RWPE2 (cell line): ENCODE measurements around the gene CCDC69.

Experiments used
- ATAC-seq: fragments of 200-7000 bp; cut with Tn5 transposase; 3 replicates; pipeline ENCODE4 v1.9.1; 2021; ENCODE audit warnings: low read depth
- DNase-seq: peaks from one replicate; pipeline ENCODE4 v3.0.0-alpha.2; 2020; ENCODE audit warnings: low spot score
- H3K27ac ChIP-seq: fragments of 450-650 bp; 2 replicates; pipeline ENCODE4 v1.5.1; 2017; ENCODE audit warnings: mild to moderate bottlenecking; ENCODE audit not compliant: poor library complexity, severe bottlenecking
- H3K27me3 ChIP-seq: fragments of 250-450 bp; sonication (Bioruptor Pico); 2 replicates; pipeline ENCODE4 v1.5.1; 2021; ENCODE audit warnings: mild to moderate bottlenecking, moderate library complexity; ENCODE audit not compliant: insufficient read depth, poor library complexity, severe bottlenecking
- H3K36me3 ChIP-seq: fragments of 250-450 bp; sonication (Bioruptor Pico); 2 replicates; pipeline ENCODE4 v1.5.1; 2020; ENCODE audit warnings: low read depth, mild to moderate bottlenecking, moderate library complexity
- H3K4me1 ChIP-seq: fragments of 250-450 bp; sonication (Bioruptor Pico); 2 replicates; pipeline ENCODE4 v1.5.1; 2021; ENCODE audit warnings: mild to moderate bottlenecking, moderate library complexity; ENCODE audit not compliant: insufficient read depth, poor library complexity, severe bottlenecking
- H3K4me3 ChIP-seq: fragments of 250-450 bp; sonication (Bioruptor Pico); 2 replicates; pipeline ENCODE4 v1.5.1; 2021; ENCODE audit warnings: mild to moderate bottlenecking, moderate library complexity; ENCODE audit not compliant: severe bottlenecking
- H3K9me3 ChIP-seq: fragments of 250-450 bp; sonication (Bioruptor Pico); 2 replicates; pipeline ENCODE4 v1.5.1; 2021; ENCODE audit warnings: mild to moderate bottlenecking, moderate library complexity; ENCODE audit not compliant: severe bottlenecking
- TF ChIP-seq, protein P1 (sequence below): fragments of 450-650 bp; IDR thresholded peaks from one replicate; pipeline ENCODE4 v1.5.1; 2017; ENCODE audit warnings: mild to moderate bottlenecking, moderate library complexity; ENCODE audit not compliant: poor library complexity, severe bottlenecking

CCDC69 gene

DNA sequence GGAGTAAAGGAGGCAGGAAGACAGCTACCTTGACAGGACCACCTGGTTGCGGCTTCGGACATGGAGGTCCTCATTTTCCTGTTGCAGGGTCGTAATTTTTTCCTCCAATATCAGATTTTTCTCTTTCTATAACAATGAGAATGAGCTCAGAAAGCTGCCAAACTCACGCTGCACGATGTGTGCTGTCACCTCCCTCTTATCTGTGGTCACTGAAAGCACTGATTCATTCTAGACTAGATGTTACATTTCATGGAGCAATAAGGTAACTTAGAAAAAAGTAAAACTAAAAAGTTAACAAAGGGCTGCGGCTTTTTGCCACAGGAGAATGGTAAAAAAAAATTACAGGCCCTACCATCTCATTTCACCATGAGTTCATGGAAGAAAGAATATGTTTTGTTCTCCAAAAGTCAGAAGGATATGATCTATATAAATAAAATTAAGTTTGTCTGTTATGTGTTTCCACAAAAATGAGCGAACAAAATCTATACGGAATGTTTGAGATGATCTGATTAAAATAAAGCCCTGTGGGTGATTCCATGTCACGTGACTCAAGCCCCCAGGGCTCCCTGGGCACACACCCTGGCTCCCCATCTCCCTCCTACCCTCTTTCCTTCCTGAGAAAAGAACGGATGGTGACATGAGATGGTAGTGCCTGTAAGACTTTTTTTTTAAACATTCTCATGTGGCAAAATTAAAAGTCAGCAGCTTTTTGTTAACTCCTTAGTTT lies 39.4 kb downstream of the CCDC69 start:
- TF ChIP-seq, protein P1, sequence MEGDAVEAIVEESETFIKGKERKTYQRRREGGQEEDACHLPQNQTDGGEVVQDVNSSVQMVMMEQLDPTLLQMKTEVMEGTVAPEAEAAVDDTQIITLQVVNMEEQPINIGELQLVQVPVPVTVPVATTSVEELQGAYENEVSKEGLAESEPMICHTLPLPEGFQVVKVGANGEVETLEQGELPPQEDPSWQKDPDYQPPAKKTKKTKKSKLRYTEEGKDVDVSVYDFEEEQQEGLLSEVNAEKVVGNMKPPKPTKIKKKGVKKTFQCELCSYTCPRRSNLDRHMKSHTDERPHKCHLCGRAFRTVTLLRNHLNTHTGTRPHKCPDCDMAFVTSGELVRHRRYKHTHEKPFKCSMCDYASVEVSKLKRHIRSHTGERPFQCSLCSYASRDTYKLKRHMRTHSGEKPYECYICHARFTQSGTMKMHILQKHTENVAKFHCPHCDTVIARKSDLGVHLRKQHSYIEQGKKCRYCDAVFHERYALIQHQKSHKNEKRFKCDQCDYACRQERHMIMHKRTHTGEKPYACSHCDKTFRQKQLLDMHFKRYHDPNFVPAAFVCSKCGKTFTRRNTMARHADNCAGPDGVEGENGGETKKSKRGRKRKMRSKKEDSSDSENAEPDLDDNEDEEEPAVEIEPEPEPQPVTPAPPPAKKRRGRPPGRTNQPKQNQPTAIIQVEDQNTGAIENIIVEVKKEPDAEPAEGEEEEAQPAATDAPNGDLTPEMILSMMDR = no peak
- no peaks in the 10 kb centered on the region for H3K36me3 ChIP-seq

GRCh38 chr5:151183456-151184245 lies 40.2 kb downstream of the CCDC69 start:
- H3K36me3 ChIP-seq = no peaks in the 10 kb centered on the region
- no peak overlapping the region for H3K27ac ChIP-seq
- ATAC-seq = peak; percentile 51; the same call in 2 of the 3 replicates
- H3K4me3 ChIP-seq = no peak overlapping the region
- no peak for DNase-seq
- H3K27me3 ChIP-seq = no peaks in the 10 kb centered on the region
- no peaks in the 10 kb centered on the region for H3K4me1 ChIP-seq
- H3K9me3 ChIP-seq = no peaks in the 10 kb centered on the region
- TF ChIP-seq, protein P1 = no peak

More for the DNA sequence above, 39.4 kb downstream of the CCDC69 start:
- Histone ChIP-seq H3K27me3 (no peaks in the 10 kb centered on the region), H3K4me3 (no peak overlapping the region), H3K4me1 (no peaks in the 10 kb centered on the region), H3K27ac (no peak overlapping the region), H3K9me3 (no peaks in the 10 kb centered on the region)
- DNase-seq (no peak), ATAC-seq (no peak)

DNA sequence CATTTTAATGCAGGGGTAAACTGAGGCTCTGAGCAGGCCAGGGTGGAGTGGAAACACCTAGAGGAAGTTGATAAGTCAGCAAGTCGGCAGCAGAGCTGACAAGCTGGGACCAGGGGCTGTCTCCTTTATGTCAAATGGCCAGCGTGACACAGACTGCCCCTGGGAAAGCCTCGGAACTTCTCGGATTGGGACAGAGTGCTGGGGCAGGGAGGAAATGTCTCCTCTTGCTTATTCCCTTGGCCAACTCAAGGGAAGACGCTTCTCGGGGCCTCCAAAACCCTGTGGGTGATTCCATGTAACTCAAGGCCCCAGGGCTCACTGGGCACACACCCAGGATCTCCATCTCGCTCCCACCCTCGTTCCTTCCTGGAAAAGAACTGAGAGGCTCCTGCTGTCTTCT lies 40.9 kb downstream of the CCDC69 start:
- H3K9me3 ChIP-seq = no peaks in the 10 kb centered on the region
- H3K4me1 ChIP-seq = no peaks in the 10 kb centered on the region
- DNase-seq (no peak), ATAC-seq (no peak)
- H3K27me3 ChIP-seq = no peaks in the 10 kb centered on the region
- TF ChIP-seq, protein P1 = no peak
- H3K4me3 ChIP-seq = no peak overlapping the region
- H3K27ac ChIP-seq = no peak overlapping the region
- no peaks in the 10 kb centered on the region for H3K36me3 ChIP-seq

GRCh38 chr5:151182524-151182900 lies 41.4 kb downstream of the CCDC69 start:
- no peak overlapping the region for H3K4me3 ChIP-seq
- DNase-seq (no peak), ATAC-seq (no peak)
- H3K9me3 ChIP-seq = no peaks in the 10 kb centered on the region
- no peaks in the 10 kb centered on the region for H3K36me3 ChIP-seq
- H3K27ac ChIP-seq = no peak overlapping the region
- H3K4me1 ChIP-seq = no peaks in the 10 kb centered on the region
- H3K27me3 ChIP-seq = no peaks in the 10 kb centered on the region
- TF ChIP-seq, protein P1 = no peak
